Activated naive CD4-positive, alpha-beta T cell treated with anti-CD3 and anti-CD28 coated beads, Interleukin-2, amount 50 U/mL, for 24 hours (primary cell): ENCODE results near the gene SIT1.

Experiments used
- H3K27ac Mint-ChIP-seq: one replicate; pipeline ENCODE4 v1.8.0; 2021; ENCODE audit warnings: mild to moderate bottlenecking, mixed read lengths
- H3K27me3 Mint-ChIP-seq: one replicate; pipeline ENCODE4 v1.8.0; 2021; ENCODE audit warnings: mixed read lengths
- H3K36me3 Mint-ChIP-seq: one replicate; pipeline ENCODE4 v1.8.0; 2021; ENCODE audit warnings: mixed read lengths
- H3K4me1 Mint-ChIP-seq: one replicate; pipeline ENCODE4 v1.8.0; 2021; ENCODE audit warnings: mixed read lengths
- H3K4me3 Mint-ChIP-seq: one replicate; pipeline ENCODE4 v1.8.0; 2021; ENCODE audit warnings: mild to moderate bottlenecking, mixed read lengths
- H3K9me3 Mint-ChIP-seq: one replicate; pipeline ENCODE4 v1.8.0; 2021; ENCODE audit warnings: mixed read lengths

Gene SIT1

GRCh38 chr9:35673132-35674024 is 22.6 kb upstream of the SIT1 start, which contains the start of gene CA9:
Gene CA9 (plus strand): TSS chr9:35673928. CDS start chr9:35673960, 32 bp downstream.
- H3K36me3 Mint-ChIP-seq = no peaks in the 10 kb centered on the region
- H3K27me3 Mint-ChIP-seq = no peaks in the 10 kb centered on the region
- H3K27ac Mint-ChIP-seq = peak within 1 kb of the TSS; percentile 76
- H3K9me3 Mint-ChIP-seq = no peaks in the 10 kb centered on the region
- H3K4me1 Mint-ChIP-seq = peaks cover 16% of the 10 kb centered on the region
- H3K4me3 Mint-ChIP-seq = peak within 1 kb of the TSS; percentile 73

- H3K27me3 Mint-ChIP-seq = no peaks in the 10 kb centered on the region
- H3K4me3 Mint-ChIP-seq = no peak overlapping the region
- no peaks in the 10 kb centered on the region for H3K9me3 Mint-ChIP-seq
- peaks cover 19% of the 10 kb centered on the region for H3K4me1 Mint-ChIP-seq
- no peak overlapping the region for H3K27ac Mint-ChIP-seq
- no peaks in the 10 kb centered on the region for H3K36me3 Mint-ChIP-seq
Measured at GRCh38 chr9:35669331-35670145, 18.8 kb upstream of the SIT1 start.

- H3K27me3 Mint-ChIP-seq = no peaks in the 10 kb centered on the region
- H3K36me3 Mint-ChIP-seq = no peaks in the 10 kb centered on the region
- H3K27ac Mint-ChIP-seq = no peak overlapping the region
- no peaks in the 10 kb centered on the region for H3K9me3 Mint-ChIP-seq
- no peak overlapping the region for H3K4me3 Mint-ChIP-seq
- H3K4me1 Mint-ChIP-seq = peaks cover 30% of the 10 kb centered on the region
Measured at GRCh38 chr9:35667939-35668338, 17.2 kb upstream of the SIT1 start.

GRCh38 chr9:35666549-35666948 is 15.8 kb upstream of the SIT1 start:
- H3K36me3 Mint-ChIP-seq = no peaks in the 10 kb centered on the region
- peak overlapping the region; percentile 26 for H3K4me3 Mint-ChIP-seq
- no peaks in the 10 kb centered on the region for H3K27me3 Mint-ChIP-seq
- no peak overlapping the region for H3K27ac Mint-ChIP-seq
- H3K4me1 Mint-ChIP-seq = peaks cover 44% of the 10 kb centered on the region
- no peaks in the 10 kb centered on the region for H3K9me3 Mint-ChIP-seq

- no peaks in the 10 kb centered on the region for H3K27me3 Mint-ChIP-seq
- H3K36me3 Mint-ChIP-seq = no peaks in the 10 kb centered on the region
- H3K4me3 Mint-ChIP-seq = peak overlapping the region; percentile 44
- peaks cover 47% of the 10 kb centered on the region for H3K4me1 Mint-ChIP-seq
- no peak overlapping the region for H3K27ac Mint-ChIP-seq
- H3K9me3 Mint-ChIP-seq = no peaks in the 10 kb centered on the region
Measured at GRCh38 chr9:35666045-35666444, 15.3 kb upstream of the SIT1 start.

GRCh38 chr9:35665471-35665818 is 14.7 kb upstream of the SIT1 start:
- Mint-ChIP-seq H3K27me3 (no peaks in the 10 kb centered on the region), H3K4me3 (peak overlapping the region; percentile 86), H3K9me3 (no peaks in the 10 kb centered on the region), H3K27ac (peak overlapping the region; percentile 59), H3K36me3 (no peaks in the 10 kb centered on the region), H3K4me1 (peaks cover 53% of the 10 kb centered on the region)

GRCh38 chr9:35664531-35665470 is 14.1 kb upstream of the SIT1 start, which contains the start of gene ARHGEF39:
Gene ARHGEF39 (minus strand): TSS chr9:35665195. CDS start chr9:35665169, 26 bp downstream.
- Mint-ChIP-seq H3K4me3 (peak within 1 kb of the TSS; percentile 86), H3K36me3 (no peaks in the 10 kb centered on the region), H3K27me3 (no peaks in the 10 kb centered on the region), H3K27ac (peak within 1 kb of the TSS; percentile 59), H3K9me3 (no peaks in the 10 kb centered on the region), H3K4me1 (peaks cover 60% of the 10 kb centered on the region)

- Mint-ChIP-seq H3K36me3 (no peaks in the 10 kb centered on the region), H3K27me3 (peaks cover 2% of the 10 kb centered on the region), H3K4me3 (peak overlapping the region; percentile 23), H3K4me1 (peaks cover 77% of the 10 kb centered on the region), H3K27ac (peak overlapping the region; percentile 13), H3K9me3 (no peaks in the 10 kb centered on the region)
Measured at GRCh38 chr9:35662437-35662836, 11.7 kb upstream of the SIT1 start.

- Mint-ChIP-seq H3K27me3 (peaks cover 2% of the 10 kb centered on the region), H3K4me3 (no peak overlapping the region), H3K36me3 (no peaks in the 10 kb centered on the region)
Measured at GRCh38 chr9:35661756-35662350, 11.1 kb upstream of the SIT1 start.

GRCh38 chr9:35660966-35661415 is 10.3 kb upstream of the SIT1 start:
- no peak overlapping the region for H3K27ac Mint-ChIP-seq
- peaks cover 2% of the 10 kb centered on the region for H3K27me3 Mint-ChIP-seq
- no peaks in the 10 kb centered on the region for H3K9me3 Mint-ChIP-seq
- H3K4me3 Mint-ChIP-seq = no peak overlapping the region
- no peaks in the 10 kb centered on the region for H3K36me3 Mint-ChIP-seq
- H3K4me1 Mint-ChIP-seq = peaks cover 85% of the 10 kb centered on the region

More at GRCh38 chr9:35661756-35662350, 11.1 kb upstream of the SIT1 start:
- peak overlapping the region; percentile 13 for H3K27ac Mint-ChIP-seq
- peaks cover 83% of the 10 kb centered on the region for H3K4me1 Mint-ChIP-seq
- no peaks in the 10 kb centered on the region for H3K9me3 Mint-ChIP-seq

- H3K27me3 Mint-ChIP-seq = peaks cover 2% of the 10 kb centered on the region
- H3K9me3 Mint-ChIP-seq = no peaks in the 10 kb centered on the region
- H3K27ac Mint-ChIP-seq = peak overlapping the region; percentile 70
- no peaks in the 10 kb centered on the region for H3K36me3 Mint-ChIP-seq
- H3K4me1 Mint-ChIP-seq = peaks cover 79% of the 10 kb centered on the region
- H3K4me3 Mint-ChIP-seq = peak overlapping the region; percentile 88
Measured at GRCh38 chr9:35659340-35659739, 8.6 kb upstream of the SIT1 start.

- H3K27ac Mint-ChIP-seq = peak overlapping the region; percentile 70
- no peaks in the 10 kb centered on the region for H3K36me3 Mint-ChIP-seq
- no peaks in the 10 kb centered on the region for H3K9me3 Mint-ChIP-seq
- H3K4me3 Mint-ChIP-seq = peak overlapping the region; percentile 88
- peaks cover 74% of the 10 kb centered on the region for H3K4me1 Mint-ChIP-seq
- H3K27me3 Mint-ChIP-seq = peaks cover 2% of the 10 kb centered on the region
Measured at GRCh38 chr9:35658968-35659220, 8.2 kb upstream of the SIT1 start.

- Mint-ChIP-seq H3K27ac (peak within 1 kb of the TSS; percentile 100), H3K27me3 (peaks cover 2% of the 10 kb centered on the region), H3K4me1 (peaks cover 69% of the 10 kb centered on the region), H3K36me3 (no peaks in the 10 kb centered on the region), H3K4me3 (peak within 1 kb of the TSS; percentile 88), H3K9me3 (no peaks in the 10 kb centered on the region)
Measured at GRCh38 chr9:35658137-35658967, 7.6 kb upstream of the SIT1 start, which contains the start of gene CCDC107. Gene CCDC107 (plus strand): TSS chr9:35658292. CDS start chr9:35658380, 88 bp downstream.

GRCh38 chr9:35657546-35658136 is 6.9 kb upstream of the SIT1 start, which contains the start of gene RMRP:
Gene RMRP (minus strand): TSS chr9:35658019.
- Mint-ChIP-seq H3K9me3 (no peaks in the 10 kb centered on the region), H3K36me3 (no peaks in the 10 kb centered on the region), H3K27me3 (peaks cover 2% of the 10 kb centered on the region), H3K4me3 (peak within 1 kb of the TSS; percentile 88), H3K27ac (peak within 1 kb of the TSS; percentile 100), H3K4me1 (peaks cover 62% of the 10 kb centered on the region)
